Measurements from ENCODE around the gene RASL10B. TPM values are rescaled to one million over a fixed set of nuclear protein-coding genes. Genes with fewer than 3 reads are reported as not detected.
A peak's percentile ranks its signal among the peaks of the same experiment; 100 is the strongest.

Gene RASL10B
- total RNA-seq, 2 experiments from 2014 or later = 0.22 to 0.47 TPM

DNA sequence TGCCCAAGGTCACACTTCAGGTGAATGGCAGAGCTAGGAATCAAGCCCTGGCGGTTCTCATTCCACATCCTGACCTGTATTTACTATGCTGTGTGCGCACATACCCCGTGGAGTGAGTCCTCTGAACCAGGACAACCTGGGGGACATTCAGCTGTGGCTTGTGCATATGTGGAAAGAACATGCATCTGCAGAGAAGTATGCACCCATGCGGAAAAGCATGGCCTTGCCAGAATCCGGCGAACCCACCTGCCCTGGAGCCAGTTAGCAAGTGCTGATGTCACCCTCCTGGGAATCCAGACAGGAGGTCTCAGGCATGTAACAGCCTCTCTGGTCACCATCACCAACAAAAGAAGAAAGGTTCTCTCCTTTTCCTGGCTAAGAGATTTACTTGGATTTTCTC is 1.9 kb downstream of the RASL10B start:
- Mint-ChIP-seq H3K27me3 (no peaks in the 10 kb centered on the region), H3K4me1 (ENCODE audit: low read depth) (peaks cover 28% of the 10 kb centered on the region), H3K9me3 (no peaks in the 10 kb centered on the region), H3K4me3 (peak overlapping the region; percentile 85), H3K36me3 (ENCODE audit: low read depth) (no peaks in the 10 kb centered on the region), H3K27ac (no peak overlapping the region)
- no peak overlapping the region for H3K27ac ChIP-seq (ENCODE audit: low read depth in 1 of 2, low read length in 2 of 2)
- no peaks in the 10 kb centered on the region for H3K27me3 ChIP-seq (ENCODE audit: control insufficient read depth in 1 of 2, insufficient read depth in 2 of 2, low read length in 2 of 2)
- TF ChIP-seq, protein P1, sequence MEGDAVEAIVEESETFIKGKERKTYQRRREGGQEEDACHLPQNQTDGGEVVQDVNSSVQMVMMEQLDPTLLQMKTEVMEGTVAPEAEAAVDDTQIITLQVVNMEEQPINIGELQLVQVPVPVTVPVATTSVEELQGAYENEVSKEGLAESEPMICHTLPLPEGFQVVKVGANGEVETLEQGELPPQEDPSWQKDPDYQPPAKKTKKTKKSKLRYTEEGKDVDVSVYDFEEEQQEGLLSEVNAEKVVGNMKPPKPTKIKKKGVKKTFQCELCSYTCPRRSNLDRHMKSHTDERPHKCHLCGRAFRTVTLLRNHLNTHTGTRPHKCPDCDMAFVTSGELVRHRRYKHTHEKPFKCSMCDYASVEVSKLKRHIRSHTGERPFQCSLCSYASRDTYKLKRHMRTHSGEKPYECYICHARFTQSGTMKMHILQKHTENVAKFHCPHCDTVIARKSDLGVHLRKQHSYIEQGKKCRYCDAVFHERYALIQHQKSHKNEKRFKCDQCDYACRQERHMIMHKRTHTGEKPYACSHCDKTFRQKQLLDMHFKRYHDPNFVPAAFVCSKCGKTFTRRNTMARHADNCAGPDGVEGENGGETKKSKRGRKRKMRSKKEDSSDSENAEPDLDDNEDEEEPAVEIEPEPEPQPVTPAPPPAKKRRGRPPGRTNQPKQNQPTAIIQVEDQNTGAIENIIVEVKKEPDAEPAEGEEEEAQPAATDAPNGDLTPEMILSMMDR (IDR thresholded peaks at IDR 0.05) = no peak
- intact Hi-C loops (cut with DNase I, micrococcal nuclease) = no loop called here
- H3K9me3 ChIP-seq (ENCODE audit: control insufficient read depth in 1 of 2, insufficient read depth in 1 of 2, low read length in 2 of 2) = no peaks in the 10 kb centered on the region
- H3K4me3 ChIP-seq (ENCODE audit: low read length) = no peak overlapping the region
- ATAC-seq (ENCODE audit: poor library complexity) (no peak), DNase-seq (no peak)
- CTCF ChIA-PET = interaction anchor here (0.9 to 1.0 kb wide), 2 partner anchors 14 kb away, joined by 3 to 4 read pairs; no protein-coding TSS in a partner anchor
- peaks cover 16% of the 10 kb centered on the region for H3K4me1 ChIP-seq (ENCODE audit: insufficient read depth, low read length)
- no peaks in the 10 kb centered on the region for H3K36me3 ChIP-seq (ENCODE audit: insufficient read depth, low read length)
- POLR2A ChIA-PET = no interaction called here

DNA sequence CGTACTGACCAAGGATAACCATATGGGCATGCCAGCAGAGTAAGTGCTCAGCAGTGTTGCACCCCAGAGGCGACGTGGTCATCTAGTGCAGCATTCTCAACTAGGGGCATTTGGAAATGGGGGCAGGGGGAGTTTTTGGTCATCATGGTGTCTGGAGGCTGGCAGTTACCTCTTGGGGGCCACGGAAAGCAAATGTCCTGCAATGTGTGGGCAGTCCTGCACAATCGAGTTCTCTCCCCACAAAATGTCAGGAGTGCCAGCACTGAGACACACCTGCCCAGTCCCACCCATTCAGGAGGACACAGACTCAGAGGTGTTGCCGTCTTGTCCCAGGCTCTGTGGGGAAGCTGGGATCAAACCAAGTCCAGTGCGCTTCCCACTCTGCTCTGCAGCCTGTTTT is 3.0 kb downstream of the RASL10B start:
- H3K36me3 Mint-ChIP-seq (ENCODE audit: low read depth) = no peaks in the 10 kb centered on the region
- no peak overlapping the region for H3K4me3 Mint-ChIP-seq

DNA sequence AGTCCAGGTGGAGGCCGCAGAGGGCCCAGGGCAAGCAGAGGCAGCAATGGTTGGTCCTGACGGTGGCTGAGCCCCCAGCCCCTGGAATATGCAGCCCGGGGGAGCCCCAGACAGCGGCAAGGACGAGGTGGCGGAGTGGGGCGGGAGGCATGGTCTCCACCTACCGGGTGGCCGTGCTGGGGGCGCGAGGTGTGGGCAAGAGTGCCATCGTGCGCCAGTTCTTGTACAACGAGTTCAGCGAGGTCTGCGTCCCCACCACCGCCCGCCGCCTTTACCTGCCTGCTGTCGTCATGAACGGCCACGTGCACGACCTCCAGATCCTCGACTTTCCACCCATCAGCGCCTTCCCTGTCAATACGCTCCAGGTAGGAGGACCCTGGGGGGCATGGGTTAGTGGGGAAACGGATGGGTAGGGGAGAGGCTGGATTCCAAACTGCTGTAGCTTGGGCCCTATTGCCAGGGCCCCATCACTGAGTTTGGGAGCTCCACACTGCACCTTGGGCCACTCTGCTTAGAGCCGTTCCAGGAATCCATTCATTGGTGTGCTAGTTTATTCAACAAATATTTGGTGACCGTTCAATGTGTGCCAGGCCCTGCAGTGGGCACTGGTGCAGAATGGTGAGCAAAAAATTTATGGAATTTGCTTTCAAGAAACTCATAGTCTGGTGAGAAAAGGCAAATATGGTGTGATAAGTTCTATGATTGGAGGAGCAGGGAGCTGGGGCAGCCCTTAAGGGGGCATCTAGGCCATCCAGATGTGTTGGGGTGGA is 3.8 kb downstream of the RASL10B start:
- DNase-seq = no peak
- Histone ChIP-seq H3K9me3 (ENCODE audit: control insufficient read depth in 1 of 2, insufficient read depth in 1 of 2, low read length in 2 of 2) (no peaks in the 10 kb centered on the region), H3K4me3 (ENCODE audit: low read length) (no peak overlapping the region), H3K27ac (ENCODE audit: low read depth in 1 of 2, low read length in 2 of 2) (no peak overlapping the region), H3K4me1 (ENCODE audit: insufficient read depth, low read length) (peaks cover 16% of the 10 kb centered on the region), H3K27me3 (ENCODE audit: control insufficient read depth in 1 of 2, insufficient read depth in 2 of 2, low read length in 2 of 2) (peaks cover 0 to under 1% of the 10 kb centered on the region in 2 experiments), H3K36me3 (ENCODE audit: insufficient read depth, low read length) (no peaks in the 10 kb centered on the region)
- ChIA-PET CTCF (interaction anchor here (1.5 kb wide), 1 partner anchor 8 kb away, joined by 4 read pairs; no protein-coding TSS in a partner anchor), POLR2A (no interaction called here)
- Mint-ChIP-seq H3K9me3 (no peaks in the 10 kb centered on the region), H3K27ac (no peak overlapping the region), H3K36me3 (ENCODE audit: low read depth) (no peaks in the 10 kb centered on the region), H3K27me3 (peaks cover 5% of the 10 kb centered on the region), H3K4me3 (no peak overlapping the region), H3K4me1 (ENCODE audit: low read depth) (peaks cover 23% of the 10 kb centered on the region)
- ATAC-seq (ENCODE audit: poor library complexity) = no peak
- TF ChIP-seq, protein P1 (IDR thresholded peaks at IDR 0.05) = no peak
- intact Hi-C loops (cut with DNase I, micrococcal nuclease) = no loop called here

More for the DNA sequence above, 3.0 kb downstream of the RASL10B start:
- TF ChIP-seq, protein P1 (IDR thresholded peaks at IDR 0.05) = no peak
- CTCF ChIA-PET = no interaction called here
- H3K9me3 ChIP-seq (ENCODE audit: control insufficient read depth in 1 of 2, insufficient read depth in 1 of 2, low read length in 2 of 2) = no peaks in the 10 kb centered on the region
- Mint-ChIP-seq H3K4me1 (ENCODE audit: low read depth) (peaks cover 28% of the 10 kb centered on the region), H3K27me3 (no peaks in the 10 kb centered on the region), H3K27ac (no peak overlapping the region), H3K9me3 (no peaks in the 10 kb centered on the region)
- ATAC-seq (ENCODE audit: poor library complexity) (no peak), DNase-seq (no peak)
- peaks cover 16% of the 10 kb centered on the region for H3K4me1 ChIP-seq (ENCODE audit: insufficient read depth, low read length)
- POLR2A ChIA-PET = no interaction called here
- H3K27me3 ChIP-seq (ENCODE audit: control insufficient read depth in 1 of 2, insufficient read depth in 2 of 2, low read length in 2 of 2) = no peaks in the 10 kb centered on the region
- no peak overlapping the region for H3K27ac ChIP-seq (ENCODE audit: low read depth in 1 of 2, low read length in 2 of 2)
- H3K36me3 ChIP-seq (ENCODE audit: insufficient read depth, low read length) = no peaks in the 10 kb centered on the region
- no peak overlapping the region for H3K4me3 ChIP-seq (ENCODE audit: low read length)
- intact Hi-C loops (cut with DNase I, micrococcal nuclease) = no loop called here

Measured in CD4-positive, alpha-beta T cell (primary cell).